Measurements from ENCODE around the gene KRT78.

DNA sequence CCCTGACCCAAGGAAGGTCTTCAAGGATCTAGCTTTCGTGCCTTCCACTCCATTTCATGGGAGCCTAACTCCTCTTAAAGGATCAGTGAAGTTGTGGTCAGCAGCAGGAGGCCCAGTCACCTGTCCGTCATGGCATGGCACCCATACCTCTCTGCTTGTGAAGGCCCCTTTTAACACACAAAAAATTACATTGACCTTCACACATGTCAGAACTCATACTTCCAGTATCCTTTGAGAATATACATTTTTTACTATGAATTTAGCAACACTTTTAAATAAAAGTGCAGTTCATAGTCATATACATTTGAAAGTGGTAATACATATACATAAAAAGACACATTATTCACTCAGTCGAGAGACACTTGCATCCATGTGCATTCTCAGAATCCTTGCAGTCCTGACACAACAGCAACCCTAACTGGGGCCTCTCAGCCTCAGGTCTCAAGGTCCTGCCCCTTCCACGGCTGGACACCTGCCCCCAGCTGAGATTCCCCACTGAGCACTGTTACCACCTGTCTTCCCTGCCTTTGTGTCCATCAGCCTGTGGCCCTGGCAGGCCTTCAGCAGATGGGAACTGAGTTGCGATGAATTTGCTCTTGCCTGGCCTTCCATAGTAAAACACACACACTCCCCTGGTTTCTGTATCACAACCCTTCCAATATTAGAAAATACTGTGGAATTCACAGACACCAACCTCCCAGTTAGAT lies 49.1 kb downstream of the KRT78 start:
- no peak for TF ChIP-seq POLR2A (IDR thresholded peaks at IDR 0.05)
- TF ChIP-seq, protein P1, sequence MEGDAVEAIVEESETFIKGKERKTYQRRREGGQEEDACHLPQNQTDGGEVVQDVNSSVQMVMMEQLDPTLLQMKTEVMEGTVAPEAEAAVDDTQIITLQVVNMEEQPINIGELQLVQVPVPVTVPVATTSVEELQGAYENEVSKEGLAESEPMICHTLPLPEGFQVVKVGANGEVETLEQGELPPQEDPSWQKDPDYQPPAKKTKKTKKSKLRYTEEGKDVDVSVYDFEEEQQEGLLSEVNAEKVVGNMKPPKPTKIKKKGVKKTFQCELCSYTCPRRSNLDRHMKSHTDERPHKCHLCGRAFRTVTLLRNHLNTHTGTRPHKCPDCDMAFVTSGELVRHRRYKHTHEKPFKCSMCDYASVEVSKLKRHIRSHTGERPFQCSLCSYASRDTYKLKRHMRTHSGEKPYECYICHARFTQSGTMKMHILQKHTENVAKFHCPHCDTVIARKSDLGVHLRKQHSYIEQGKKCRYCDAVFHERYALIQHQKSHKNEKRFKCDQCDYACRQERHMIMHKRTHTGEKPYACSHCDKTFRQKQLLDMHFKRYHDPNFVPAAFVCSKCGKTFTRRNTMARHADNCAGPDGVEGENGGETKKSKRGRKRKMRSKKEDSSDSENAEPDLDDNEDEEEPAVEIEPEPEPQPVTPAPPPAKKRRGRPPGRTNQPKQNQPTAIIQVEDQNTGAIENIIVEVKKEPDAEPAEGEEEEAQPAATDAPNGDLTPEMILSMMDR (IDR thresholded peaks at IDR 0.05): no peak

All from testis (tissue), 2 donors.